T follicular helper cell (primary cell): Measurements from ENCODE around the gene C1QBP.
A peak's percentile ranks its signal among the peaks of the same experiment; 100 is the strongest.
"Not testable (repeated sequence)": the region's sequence is repeated elsewhere in the genome, so short reads cannot be mapped to it uniquely, and the experiment has no call there.

Source experiments
- DNase-seq: peaks from one replicate; pipeline ENCODE4 v3.0.0-alpha.2; 2020; ENCODE audit warnings: low read depth
- total RNA-seq, 2 experiments: gene quantifications; one replicate each; lab custom pipeline; 2026; lab: John Stamatoyannopoulos, UW

C1QBP gene
- total RNA-seq, result 94.9 to 420 reads per million in 2 experiments

GRCh38 chr17:5438716-5439445 lies at the start of gene C1QBP:
Gene C1QBP, minus strand, starts transcription at chr17:5439155. Its CDS starts 82 bp downstream, at chr17:5439073.
- peak; percentile 87 for DNase-seq

- no peak for DNase-seq
Observed at GRCh38 chr17:5488752-5489151, 49.8 kb upstream of the C1QBP start.

GRCh38 chr17:5486206-5487124 lies 47.5 kb upstream of the C1QBP start, which contains the start of gene MIS12:
Gene MIS12, plus strand, starts transcription at chr17:5486566. Its CDS starts 2,297 bp downstream, at chr17:5488863.
- DNase-seq, result peak; percentile 99

GRCh38 chr17:5485270-5486205 lies 46.6 kb upstream of the C1QBP start, which contains the start of gene DERL2:
Gene DERL2, minus strand, starts transcription at chr17:5486178. Its CDS starts 17 bp downstream, at chr17:5486161.
- no peak for DNase-seq

GRCh38 chr17:5481451-5481850 lies 42.5 kb upstream of the C1QBP start:
- DNase-seq, result no peak

- no peak for DNase-seq
Observed at GRCh38 chr17:5480962-5481361, 42.0 kb upstream of the C1QBP start.

GRCh38 chr17:5478992-5479391 lies 40.0 kb upstream of the C1QBP start:
- DNase-seq, result no peak

GRCh38 chr17:5473906-5474305 lies 35.0 kb upstream of the C1QBP start:
- DNase-seq, result no peak

- DNase-seq, result no peak
Observed at GRCh38 chr17:5472511-5472910, 33.6 kb upstream of the C1QBP start.

GRCh38 chr17:5468075-5468473 lies 29.1 kb upstream of the C1QBP start:
- no peak for DNase-seq

- DNase-seq, result no peak
Observed at GRCh38 chr17:5467416-5467815, 28.5 kb upstream of the C1QBP start.

GRCh38 chr17:5466295-5466694 lies 27.3 kb upstream of the C1QBP start:
- DNase-seq, result no peak

GRCh38 chr17:5464717-5465507 lies 26.0 kb upstream of the C1QBP start:
- DNase-seq, result no peak

GRCh38 chr17:5446786-5447185 lies 7.8 kb upstream of the C1QBP start:
- DNase-seq, result no peak

GRCh38 chr17:5444209-5444608 lies 5.3 kb upstream of the C1QBP start:
- no peak for DNase-seq

- DNase-seq, result no peak
Observed at GRCh38 chr17:5443728-5444127, 4.8 kb upstream of the C1QBP start.

GRCh38 chr17:5439446-5439764 lies 450 bp upstream of the C1QBP start:
- no peak for DNase-seq

GRCh38 chr17:5437721-5438317 lies 1.1 kb downstream of the C1QBP start:
- DNase-seq, result no peak

- DNase-seq, result not testable (repeated sequence)
Observed at GRCh38 chr17:5435781-5436315, 3.1 kb downstream of the C1QBP start.

- no peak for DNase-seq
Observed at GRCh38 chr17:5434984-5435383, 4.0 kb downstream of the C1QBP start.
